ENCODE measurements around the gene MYH10. TPM values are rescaled to one million over a fixed set of nuclear protein-coding genes. Genes with fewer than 3 reads are reported as not detected.

MYH10 gene
- total RNA-seq, 5 donors from 2014 or later (not counting 1 experiment from before 2014, with no cell fraction given), result 1.3 to 2.8 (median 2.1) TPM

- H3K4me3 Mint-ChIP-seq, result no peak overlapping the region
- no peak overlapping the region for H3K27ac Mint-ChIP-seq
Measured at GRCh38 chr17:8488491-8488890, 142.0 kb downstream of the MYH10 start.

GRCh38 chr17:8487743-8488142 lies 142.8 kb downstream of the MYH10 start:
- Histone ChIP-seq H3K27ac (ENCODE audit: low read length) (no peak overlapping the region), H3K4me1 (ENCODE audit: control insufficient read depth in 1 of 2, extremely low read depth in 1 of 2, insufficient read depth in 2 of 2, low read length in 2 of 2) (no peaks in the 10 kb centered on the region), H3K9me3 (no peaks in the 10 kb centered on the region), H3K27me3 (replicated peaks in 1 of 2; ENCODE audit: control insufficient read depth in 2 of 2, extremely low read depth in 1 of 2, insufficient read depth in 2 of 2, low read length in 1 of 2) (no peaks in the 10 kb centered on the region), H3K4me3 (ENCODE audit: control insufficient read depth in 1 of 2, extremely low read depth in 1 of 2, low read length in 1 of 2) (no peak overlapping the region), H3K36me3 (ENCODE audit: control insufficient read depth in 2 of 2, extremely low read depth in 1 of 2, insufficient read depth in 1 of 2, low read length in 1 of 2) (peaks cover 3 to 8% of the 10 kb centered on the region in 2 donors)
- no peaks in the 10 kb centered on the region for H3K4me1 Mint-ChIP-seq
- WGBS (ENCODE audit: insufficient coverage), result 100% methylated on average over 3 of the region's 5 CpGs
- no peaks in the 10 kb centered on the region for H3K27me3 Mint-ChIP-seq
- H3K36me3 Mint-ChIP-seq, result peaks cover 46% of the 10 kb centered on the region
- ChIA-PET POLR2A (no interaction called here), CTCF (no interaction called here)
- ATAC-seq (replicated peaks in 1 of 4) (peak in 1 of 4 experiments; percentile 28), DNase-seq (no peak)
- no peak overlapping the region for H3K4me3 Mint-ChIP-seq
- H3K9me3 Mint-ChIP-seq, result peaks cover 0 to 13% (median 7%) of the 10 kb centered on the region in 3 donors
- H3K27ac Mint-ChIP-seq, result no peak overlapping the region

More at GRCh38 chr17:8488491-8488890, 142.0 kb downstream of the MYH10 start:
- Mint-ChIP-seq H3K9me3 (peaks cover 0 to 8% (median 7%) of the 10 kb centered on the region in 3 donors), H3K27me3 (no peaks in the 10 kb centered on the region), H3K4me1 (no peaks in the 10 kb centered on the region), H3K36me3 (peaks cover 39% of the 10 kb centered on the region)
- WGBS (ENCODE audit: insufficient coverage), result 96% methylated on average over 3 of the region's 6 CpGs
- Histone ChIP-seq H3K27me3 (replicated peaks in 1 of 2; ENCODE audit: control insufficient read depth in 2 of 2, extremely low read depth in 1 of 2, insufficient read depth in 2 of 2, low read length in 1 of 2) (no peaks in the 10 kb centered on the region), H3K4me1 (ENCODE audit: control insufficient read depth in 1 of 2, extremely low read depth in 1 of 2, insufficient read depth in 2 of 2, low read length in 2 of 2) (no peaks in the 10 kb centered on the region), H3K9me3 (no peaks in the 10 kb centered on the region), H3K27ac (ENCODE audit: low read length) (no peak overlapping the region), H3K36me3 (ENCODE audit: control insufficient read depth in 2 of 2, extremely low read depth in 1 of 2, insufficient read depth in 1 of 2, low read length in 1 of 2) (peaks cover 3% of the 10 kb centered on the region in 2 donors), H3K4me3 (ENCODE audit: control insufficient read depth in 1 of 2, extremely low read depth in 1 of 2, low read length in 1 of 2) (no peak overlapping the region)
- CTCF ChIA-PET, result no interaction called here
- POLR2A ChIA-PET, result no interaction called here
- DNase-seq, result no peak
- no peak for ATAC-seq (replicated peaks in 1 of 4)

GRCh38 chr17:8487130-8487645 lies 143.3 kb downstream of the MYH10 start:
- Histone ChIP-seq H3K36me3 (ENCODE audit: control insufficient read depth in 2 of 2, extremely low read depth in 1 of 2, insufficient read depth in 1 of 2, low read length in 1 of 2) (peaks cover 6 to 8% of the 10 kb centered on the region in 2 donors), H3K9me3 (no peaks in the 10 kb centered on the region), H3K27ac (ENCODE audit: low read length) (no peak overlapping the region), H3K27me3 (replicated peaks in 1 of 2; ENCODE audit: control insufficient read depth in 2 of 2, extremely low read depth in 1 of 2, insufficient read depth in 2 of 2, low read length in 1 of 2) (no peaks in the 10 kb centered on the region), H3K4me1 (ENCODE audit: control insufficient read depth in 1 of 2, extremely low read depth in 1 of 2, insufficient read depth in 2 of 2, low read length in 2 of 2) (no peaks in the 10 kb centered on the region), H3K4me3 (ENCODE audit: control insufficient read depth in 1 of 2, extremely low read depth in 1 of 2, low read length in 1 of 2) (no peak overlapping the region)
- Mint-ChIP-seq H3K36me3 (peaks cover 52% of the 10 kb centered on the region), H3K27ac (no peak overlapping the region), H3K4me3 (no peak overlapping the region), H3K4me1 (no peaks in the 10 kb centered on the region), H3K27me3 (no peaks in the 10 kb centered on the region), H3K9me3 (peaks cover 0 to 13% (median 7%) of the 10 kb centered on the region in 3 donors)
- no peak for DNase-seq
- 96% methylated on average over 16 of the region's 19 CpGs for WGBS (ENCODE audit: insufficient coverage)
- ChIA-PET POLR2A (no interaction called here), CTCF (no interaction called here)
- ATAC-seq (replicated peaks in 1 of 4), result no peak

DNA sequence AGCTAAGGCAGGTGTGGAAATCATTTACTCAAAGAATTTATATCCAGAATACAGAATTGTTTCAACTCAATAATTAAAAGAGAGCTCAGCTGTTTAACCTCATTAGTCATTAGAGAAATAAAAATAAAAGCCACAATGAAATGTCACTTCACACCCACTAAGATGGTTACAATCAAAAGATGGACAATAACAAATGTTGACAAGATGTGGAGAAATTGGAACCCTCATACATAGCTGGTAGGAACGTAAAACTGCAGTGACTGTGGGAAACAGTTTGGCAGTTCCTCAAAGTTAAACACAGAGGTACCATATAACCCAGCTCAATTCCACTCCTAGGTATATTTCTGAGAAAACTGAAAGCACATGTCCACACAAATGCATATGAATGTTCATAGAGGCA lies 145.0 kb downstream of the MYH10 start:
- ChIA-PET CTCF (interaction anchor here in 1 of 2 donors (0.6 to 0.8 kb wide), 2 partner anchors 14 to 98 kb away, joined by 3 read pairs; no protein-coding TSS in a partner anchor), POLR2A (interaction anchor here (0.6 to 0.7 kb wide), 2 partner anchors 39 to 1566 kb away, joined by 3 to 7 read pairs; no protein-coding TSS in a partner anchor)
- H3K27me3 Mint-ChIP-seq, result no peaks in the 10 kb centered on the region
- H3K9me3 Mint-ChIP-seq, result peaks cover 0 to 13% (median 7%) of the 10 kb centered on the region in 3 donors
- ATAC-seq (replicated peaks in 1 of 4) (no peak), DNase-seq (no peak)
- Histone ChIP-seq H3K4me3 (ENCODE audit: control insufficient read depth in 1 of 2, extremely low read depth in 1 of 2, low read length in 1 of 2) (no peak overlapping the region), H3K4me1 (ENCODE audit: control insufficient read depth in 1 of 2, extremely low read depth in 1 of 2, insufficient read depth in 2 of 2, low read length in 2 of 2) (no peaks in the 10 kb centered on the region), H3K27me3 (replicated peaks in 1 of 2; ENCODE audit: control insufficient read depth in 2 of 2, extremely low read depth in 1 of 2, insufficient read depth in 2 of 2, low read length in 1 of 2) (no peaks in the 10 kb centered on the region), H3K9me3 (no peaks in the 10 kb centered on the region), H3K27ac (ENCODE audit: low read length) (no peak overlapping the region), H3K36me3 (ENCODE audit: control insufficient read depth in 2 of 2, extremely low read depth in 1 of 2, insufficient read depth in 1 of 2, low read length in 1 of 2) (peaks cover 7 to 18% of the 10 kb centered on the region in 2 donors)
- no peaks in the 10 kb centered on the region for H3K4me1 Mint-ChIP-seq
- H3K27ac Mint-ChIP-seq, result no peak overlapping the region
- peaks cover 57% of the 10 kb centered on the region for H3K36me3 Mint-ChIP-seq
- WGBS (ENCODE audit: insufficient coverage), result no CpG with 5 or more reads among the region's 1 CpG
- H3K4me3 Mint-ChIP-seq, result no peak overlapping the region

- ATAC-seq (replicated peaks in 1 of 4), result no peak
- Histone ChIP-seq H3K27ac (ENCODE audit: low read length) (no peak overlapping the region), H3K9me3 (no peaks in the 10 kb centered on the region), H3K36me3 (ENCODE audit: control insufficient read depth in 2 of 2, extremely low read depth in 1 of 2, insufficient read depth in 1 of 2, low read length in 1 of 2) (peaks cover 7 to 28% of the 10 kb centered on the region in 2 donors), H3K4me3 (ENCODE audit: control insufficient read depth in 1 of 2, extremely low read depth in 1 of 2, low read length in 1 of 2) (no peak overlapping the region), H3K4me1 (ENCODE audit: control insufficient read depth in 1 of 2, extremely low read depth in 1 of 2, insufficient read depth in 2 of 2, low read length in 2 of 2) (no peaks in the 10 kb centered on the region), H3K27me3 (replicated peaks in 1 of 2; ENCODE audit: control insufficient read depth in 2 of 2, extremely low read depth in 1 of 2, insufficient read depth in 2 of 2, low read length in 1 of 2) (no peaks in the 10 kb centered on the region)
- Mint-ChIP-seq H3K27me3 (no peaks in the 10 kb centered on the region), H3K4me1 (no peaks in the 10 kb centered on the region), H3K36me3 (peaks cover 60% of the 10 kb centered on the region), H3K27ac (no peak overlapping the region), H3K9me3 (peaks cover 0 to 13% (median 7%) of the 10 kb centered on the region in 3 donors), H3K4me3 (no peak overlapping the region)
- CTCF ChIA-PET, result no interaction called here
- POLR2A ChIA-PET, result no interaction called here
- WGBS (ENCODE audit: insufficient coverage), result no CpG with 5 or more reads among the region's 1 CpG
- no peak for DNase-seq
Measured at GRCh38 chr17:8484465-8484864, 146.1 kb downstream of the MYH10 start.

- WGBS (ENCODE audit: insufficient coverage), result 100% methylated on average over 4 of the region's 5 CpGs
- H3K36me3 Mint-ChIP-seq, result peaks cover 67% of the 10 kb centered on the region
- no peak overlapping the region for H3K4me3 Mint-ChIP-seq
Measured at GRCh38 chr17:8482546-8482945, 148.0 kb downstream of the MYH10 start.

More at GRCh38 chr17:8482546-8482945, 148.0 kb downstream of the MYH10 start:
- Mint-ChIP-seq H3K27me3 (no peaks in the 10 kb centered on the region), H3K4me1 (no peaks in the 10 kb centered on the region), H3K27ac (no peak overlapping the region), H3K9me3 (peaks cover 0 to 13% (median 7%) of the 10 kb centered on the region in 3 donors)
- H3K27me3 ChIP-seq (replicated peaks in 1 of 2; ENCODE audit: control insufficient read depth in 2 of 2, extremely low read depth in 1 of 2, insufficient read depth in 2 of 2, low read length in 1 of 2), result no peaks in the 10 kb centered on the region
- ChIA-PET CTCF (no interaction called here), POLR2A (no interaction called here)
- peaks cover 12 to 36% of the 10 kb centered on the region in 2 donors for H3K36me3 ChIP-seq (ENCODE audit: control insufficient read depth in 2 of 2, extremely low read depth in 1 of 2, insufficient read depth in 1 of 2, low read length in 1 of 2)
- H3K27ac ChIP-seq (ENCODE audit: low read length), result no peak overlapping the region
- ATAC-seq (replicated peaks in 1 of 4) (no peak), DNase-seq (no peak)
- H3K4me1 ChIP-seq (ENCODE audit: control insufficient read depth in 1 of 2, extremely low read depth in 1 of 2, insufficient read depth in 2 of 2, low read length in 2 of 2), result no peaks in the 10 kb centered on the region
- H3K4me3 ChIP-seq (ENCODE audit: control insufficient read depth in 1 of 2, extremely low read depth in 1 of 2, low read length in 1 of 2), result no peak overlapping the region
- no peaks in the 10 kb centered on the region for H3K9me3 ChIP-seq
